SU-DHL-6 (cell line): ENCODE results near the gene GGT5.

Experiments
- CTCF ChIP-seq: fragments of 200-600 bp; sonication (generic); IDR thresholded peaks from one replicate; pipeline ENCODE4 v1.5.1; 2017; ENCODE audit warnings: antibody characterized with exemption, mild to moderate bottlenecking, low read length, moderate library complexity; ENCODE audit not compliant: insufficient read depth, poor library complexity, severe bottlenecking
- EZH2phosphoT487 ChIP-seq: fragments of 200-600 bp; sonication (generic), shearing (Covaris generic); conservative IDR thresholded peaks from 2 replicates; pipeline ENCODE4 v1.6.1; 2018; ENCODE audit warnings: mild to moderate bottlenecking, antibody characterized with exemption, low read length, moderate library complexity, mixed read lengths

GRCh38 chr22:24209687-24210086 lies 35.2 kb downstream of the GGT5 start:
- TF ChIP-seq CTCF: no peak
- no peak for TF ChIP-seq EZH2phosphoT487
